HG03442 (cell line): ENCODE data around the gene ELAC1.
"Not testable (repeated sequence)": the region's sequence is repeated elsewhere in the genome, so short reads cannot be mapped to it uniquely, and the experiment has no call there.

ENCODE experiments used
- ATAC-seq: cut with Tn5 transposase; IDR thresholded peaks from one replicate; pipeline ENCODE4 v1.9.1; 2021; ENCODE audit warnings: mild to moderate bottlenecking, moderate library complexity; ENCODE audit not compliant: unreplicated experiment

ELAC1 gene

GRCh38 chr18:50972404-50972803 lies 4.6 kb downstream of the ELAC1 start:
- not testable (repeated sequence) for ATAC-seq

GRCh38 chr18:50973367-50974126 lies 5.7 kb downstream of the ELAC1 start:
- no peak for ATAC-seq

GRCh38 chr18:50977037-50977760 lies 9.4 kb downstream of the ELAC1 start:
- no peak for ATAC-seq

- ATAC-seq: no peak
Observed at GRCh38 chr18:50981381-50981780, 13.5 kb downstream of the ELAC1 start.

GRCh38 chr18:50982086-50982801 lies 14.4 kb downstream of the ELAC1 start:
- no peak for ATAC-seq

GRCh38 chr18:50982802-50983179 lies 15.0 kb downstream of the ELAC1 start:
- no peak for ATAC-seq

- no peak for ATAC-seq
Observed at GRCh38 chr18:50986360-50987087, 18.7 kb downstream of the ELAC1 start.

GRCh38 chr18:50987261-50987660 lies 19.4 kb downstream of the ELAC1 start:
- ATAC-seq: no peak

GRCh38 chr18:50989711-50990110 lies 21.9 kb downstream of the ELAC1 start:
- no peak for ATAC-seq

GRCh38 chr18:50992351-50992762 lies 24.5 kb downstream of the ELAC1 start:
- no peak for ATAC-seq

- no peak for ATAC-seq
Observed at GRCh38 chr18:50994031-50994430, 26.2 kb downstream of the ELAC1 start.

GRCh38 chr18:51003174-51003573 lies 35.3 kb downstream of the ELAC1 start:
- ATAC-seq: not testable (repeated sequence)

- ATAC-seq: no peak
Observed at GRCh38 chr18:51006061-51006818, 38.4 kb downstream of the ELAC1 start.

GRCh38 chr18:51006948-51007789 lies 39.3 kb downstream of the ELAC1 start:
- no peak for ATAC-seq

- ATAC-seq: no peak
Observed at GRCh38 chr18:51007790-51008139, 39.9 kb downstream of the ELAC1 start.

GRCh38 chr18:51009072-51009471 lies 41.2 kb downstream of the ELAC1 start:
- ATAC-seq: no peak

GRCh38 chr18:51010218-51010617 lies 42.4 kb downstream of the ELAC1 start:
- ATAC-seq: no peak

- no peak for ATAC-seq
Observed at GRCh38 chr18:51011709-51012108, 43.9 kb downstream of the ELAC1 start.

- ATAC-seq: no peak
Observed at GRCh38 chr18:51012441-51012840, 44.6 kb downstream of the ELAC1 start.

GRCh38 chr18:51013259-51013658 lies 45.4 kb downstream of the ELAC1 start:
- ATAC-seq: no peak
